Measurements from ENCODE around the gene TSHR. TPM values are rescaled to one million over a fixed set of nuclear protein-coding genes. Genes with fewer than 3 reads are reported as not detected.

TSHR gene
- total RNA-seq, 1 experiment from 2014 or later: not detected

DNA sequence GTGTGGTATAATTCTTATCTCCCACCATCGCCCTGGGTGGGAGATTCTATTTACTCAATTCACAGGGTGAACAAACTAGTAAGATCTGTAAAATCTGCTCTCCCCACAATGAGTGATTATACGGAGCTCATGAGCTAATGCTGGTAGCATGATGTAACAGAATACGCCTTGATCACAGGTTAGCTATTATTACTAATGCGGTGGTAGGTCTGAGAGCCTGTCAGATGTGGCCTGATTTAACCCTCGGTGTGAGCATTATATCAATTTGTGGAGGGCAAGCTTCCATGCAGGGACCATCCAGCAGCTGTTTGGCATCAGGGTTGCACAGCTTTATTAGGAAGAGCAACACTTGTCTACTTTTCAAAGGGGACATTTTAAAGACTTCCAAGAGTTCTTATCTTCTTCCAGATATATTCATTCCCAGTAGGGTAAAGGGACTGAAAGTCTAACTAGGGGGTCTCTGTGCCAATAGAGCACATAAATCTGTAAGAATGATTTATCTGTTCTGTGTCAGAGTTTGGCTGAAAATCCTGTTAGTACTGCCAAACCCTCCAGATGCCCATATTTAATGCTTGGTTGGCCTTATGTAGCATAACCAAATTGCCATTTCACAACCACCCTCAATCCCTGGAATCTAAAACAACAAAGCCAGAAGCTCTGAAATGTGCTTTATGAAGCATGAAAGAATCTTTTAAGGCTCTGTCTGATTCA lies 18.7 kb downstream of the TSHR start:
- Mint-ChIP-seq H3K36me3 (ENCODE audit: insufficient read depth in 1 of 3, low read depth in 3 of 3) (no peaks in the 10 kb centered on the region), H3K4me3 (no peak overlapping the region), H3K4me1 (no peaks in the 10 kb centered on the region), H3K27me3 (ENCODE audit: low read depth) (peaks cover 8% of the 10 kb centered on the region), H3K27ac (no peak overlapping the region), H3K9me3 (no peaks in the 10 kb centered on the region)
- no peak overlapping the region for H3K14ac ChIP-seq (ENCODE audit: insufficient read depth, low read length)
- H2BK15ac ChIP-seq (ENCODE audit: low read depth, low read length): no peak overlapping the region
- H4K20me1 ChIP-seq (ENCODE audit: control insufficient read depth, insufficient read depth, insufficient read length): no peaks in the 10 kb centered on the region
- DNase-seq: no peak
- no peak overlapping the region for H3K4me2 ChIP-seq (ENCODE audit: insufficient read depth, insufficient read length, low read length)
- H3K27ac ChIP-seq (ENCODE audit: insufficient read length, low read depth, low read length): no peak overlapping the region
- no peak overlapping the region for H3K23ac ChIP-seq (ENCODE audit: insufficient read length, low read depth, low read length)
- H2BK5ac ChIP-seq (ENCODE audit: insufficient read length, low read length): no peak overlapping the region
- H2BK120ac ChIP-seq (ENCODE audit: low read depth, low read length, poor library complexity, severe bottlenecking): no peak overlapping the region
- TF ChIP-seq, protein P1, sequence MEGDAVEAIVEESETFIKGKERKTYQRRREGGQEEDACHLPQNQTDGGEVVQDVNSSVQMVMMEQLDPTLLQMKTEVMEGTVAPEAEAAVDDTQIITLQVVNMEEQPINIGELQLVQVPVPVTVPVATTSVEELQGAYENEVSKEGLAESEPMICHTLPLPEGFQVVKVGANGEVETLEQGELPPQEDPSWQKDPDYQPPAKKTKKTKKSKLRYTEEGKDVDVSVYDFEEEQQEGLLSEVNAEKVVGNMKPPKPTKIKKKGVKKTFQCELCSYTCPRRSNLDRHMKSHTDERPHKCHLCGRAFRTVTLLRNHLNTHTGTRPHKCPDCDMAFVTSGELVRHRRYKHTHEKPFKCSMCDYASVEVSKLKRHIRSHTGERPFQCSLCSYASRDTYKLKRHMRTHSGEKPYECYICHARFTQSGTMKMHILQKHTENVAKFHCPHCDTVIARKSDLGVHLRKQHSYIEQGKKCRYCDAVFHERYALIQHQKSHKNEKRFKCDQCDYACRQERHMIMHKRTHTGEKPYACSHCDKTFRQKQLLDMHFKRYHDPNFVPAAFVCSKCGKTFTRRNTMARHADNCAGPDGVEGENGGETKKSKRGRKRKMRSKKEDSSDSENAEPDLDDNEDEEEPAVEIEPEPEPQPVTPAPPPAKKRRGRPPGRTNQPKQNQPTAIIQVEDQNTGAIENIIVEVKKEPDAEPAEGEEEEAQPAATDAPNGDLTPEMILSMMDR (conservative IDR thresholded peaks at IDR 0.05): no peak
- H3K79me1 ChIP-seq (ENCODE audit: insufficient read depth, low read depth, low read length, poor library complexity, severe bottlenecking): no peaks in the 10 kb centered on the region
- no peaks in the 10 kb centered on the region for H3K23me2 ChIP-seq (ENCODE audit: insufficient read length, low read depth, low read length, poor library complexity, severe bottlenecking)
- WGBS (ENCODE audit: extremely low coverage, insufficient read length, low lambda C conversion rate): no CpG with 5 or more reads among the region's 5 CpGs
- H3K56ac ChIP-seq (ENCODE audit: insufficient read length, low read depth, low read length): no peak overlapping the region
- H3K9ac ChIP-seq (ENCODE audit: extremely low read depth, insufficient read length, low read length): no peak overlapping the region
- no peaks in the 10 kb centered on the region for H3K9me3 ChIP-seq (ENCODE audit: control insufficient read depth, low read depth, low read length)
- no peak overlapping the region for H2AFZ ChIP-seq (ENCODE audit: low read length)
- no peaks in the 10 kb centered on the region for H3K27me3 ChIP-seq (ENCODE audit: insufficient read depth, low read length)
- H2BK12ac ChIP-seq (ENCODE audit: insufficient read length, low read depth, low read length): no peak overlapping the region
- no peaks in the 10 kb centered on the region for H3K79me2 ChIP-seq (ENCODE audit: insufficient read depth, low read length)
- H3K18ac ChIP-seq (ENCODE audit: insufficient read length, low read depth, low read length): no peak overlapping the region
- H4K5ac ChIP-seq (ENCODE audit: insufficient read length, low read depth, low read length): no peak overlapping the region
- no peak overlapping the region for H2AK5ac ChIP-seq (ENCODE audit: insufficient read length, low read length)
- H2BK20ac ChIP-seq (ENCODE audit: low read depth, low read length, poor library complexity, severe bottlenecking): no peak overlapping the region
- no peak overlapping the region for H3K4ac ChIP-seq (ENCODE audit: low read depth, low read length)
- no peaks in the 10 kb centered on the region for H3K4me1 ChIP-seq (ENCODE audit: insufficient read depth, low read length)
- H4K8ac ChIP-seq (replicated peaks; ENCODE audit: insufficient read length, low read depth, low read length): no peak overlapping the region
- no peak overlapping the region for H3T11ph ChIP-seq (ENCODE audit: low read length)
- no peak overlapping the region for H4K91ac ChIP-seq (ENCODE audit: insufficient read length, low read depth, low read length)

Measured in H9 (cell line).